GM23338 (cell line): ENCODE data around the gene DYRK3. TPM values are rescaled to one million over a fixed set of nuclear protein-coding genes. Genes with fewer than 3 reads are reported as not detected.

Experiments
- ATAC-seq: fragments of 200-7000 bp; cut with Tn5 transposase; 3 replicates; pipeline ENCODE4 v1.9.1; 2020
- DNase-seq: peaks from one replicate; pipeline ENCODE4 v3.0.0-alpha.2; 2015; ENCODE audit warnings: low spot score
- H2AFZ ChIP-seq: fragments of 200-600 bp; sonication (generic); 2 replicates; pipeline ENCODE4 v1.8.0; 2016; ENCODE audit warnings: antibody characterized with exemption, mild to moderate bottlenecking, moderate library complexity
- H3F3A ChIP-seq: fragments of 200-600 bp; sonication (generic); replicated peaks from 2 replicates; pipeline ENCODE4 v1.8.0; 2017; ENCODE audit warnings: antibody characterized with exemption, mixed run types, low read depth
- H3K27ac ChIP-seq: fragments of 200-600 bp; sonication (generic); 2 replicates; pipeline ENCODE4 v1.6.1; 2016; ENCODE audit warnings: low read depth
- H3K27me3 ChIP-seq: fragments of 200-600 bp; sonication (generic); 2 replicates; pipeline ENCODE4 v1.8.0; 2016; ENCODE audit warnings: mild to moderate bottlenecking, mixed run types, moderate library complexity; ENCODE audit not compliant: insufficient read depth
- H3K36me3 ChIP-seq: fragments of 200-600 bp; sonication (generic); 2 replicates; pipeline ENCODE4 v1.8.0; 2016; ENCODE audit warnings: mild to moderate bottlenecking; ENCODE audit not compliant: insufficient read depth
- H3K4me1 ChIP-seq: fragments of 200-600 bp; sonication (generic); 2 replicates; pipeline ENCODE4 v1.8.0; 2016; ENCODE audit warnings: mild to moderate bottlenecking, moderate library complexity; ENCODE audit not compliant: insufficient read depth
- H3K4me2 ChIP-seq: fragments of 200-600 bp; sonication (generic); 2 replicates; pipeline ENCODE4 v1.7.1; 2017; ENCODE audit warnings: mixed run types
- H3K4me3 ChIP-seq: fragments of 200-600 bp; sonication (generic); 2 replicates; pipeline ENCODE4 v1.6.1; 2016; ENCODE audit warnings: mixed run types
- H3K79me2 ChIP-seq: fragments of 200-600 bp; sonication (generic); replicated peaks from 2 replicates; pipeline ENCODE4 v1.8.0; 2017; ENCODE audit warnings: mild to moderate bottlenecking; ENCODE audit not compliant: insufficient read depth
- H3K9me2 ChIP-seq: fragments of 200-600 bp; sonication (generic); 2 replicates; pipeline ENCODE4 v1.8.0; 2017; ENCODE audit not compliant: insufficient read depth
- H4K20me1 ChIP-seq: fragments of 200-600 bp; sonication (generic); replicated peaks from 2 replicates; pipeline ENCODE4 v1.8.0; 2017; ENCODE audit warnings: mild to moderate bottlenecking; ENCODE audit not compliant: insufficient read depth
- H3K27ac Mint-ChIP-seq: 2 replicates; pipeline ENCODE4 v1.8.0; 2020; ENCODE audit warnings: inconsistent platforms, mild to moderate bottlenecking, moderate library complexity, mixed read lengths
- H3K27me3 Mint-ChIP-seq: 3 replicates; pipeline ENCODE4 v1.8.0; 2022; ENCODE audit warnings: low read depth, mild to moderate bottlenecking, moderate library complexity, mixed read lengths, inconsistent platforms; ENCODE audit not compliant: insufficient read depth, poor library complexity
- H3K36me3 Mint-ChIP-seq: 3 replicates; pipeline ENCODE4 v1.8.0; 2021; ENCODE audit warnings: low read depth, mild to moderate bottlenecking, inconsistent platforms, moderate library complexity, mixed read lengths
- H3K4me1 Mint-ChIP-seq: 3 replicates; pipeline ENCODE4 v1.8.0; 2020; ENCODE audit warnings: mild to moderate bottlenecking, inconsistent platforms, mixed read lengths
- H3K4me3 Mint-ChIP-seq: 3 replicates; pipeline ENCODE4 v1.8.0; 2021; ENCODE audit warnings: moderate library complexity, mild to moderate bottlenecking, inconsistent platforms, mixed read lengths
- H3K9me3 Mint-ChIP-seq: 3 replicates; pipeline ENCODE4 v1.8.0; 2020; ENCODE audit warnings: moderate library complexity, mild to moderate bottlenecking, inconsistent platforms, mixed read lengths
- CREB1 ChIP-seq: fragments of 250-450 bp; sonication (Bioruptor Pico); IDR thresholded peaks from 2 replicates; pipeline ENCODE4 v1.5.0; 2020; ENCODE audit warnings: low read depth, mild to moderate bottlenecking, moderate library complexity
- ETS1 ChIP-seq: IDR thresholded peaks from 2 replicates; pipeline ENCODE4 v1.6.1; 2016; ENCODE audit warnings: antibody characterized with exemption
- JUNB ChIP-seq: IDR thresholded peaks from one replicate; pipeline ENCODE4 v1.6.1; 2016; ENCODE audit warnings: antibody characterized with exemption; ENCODE audit not compliant: unreplicated experiment
- POLR2AphosphoS5 ChIP-seq: IDR thresholded peaks from 2 replicates; pipeline ENCODE4 v1.6.1; 2016; ENCODE audit warnings: antibody characterized with exemption, low read depth
- REST ChIP-seq: IDR thresholded peaks from one replicate; pipeline ENCODE4 v1.6.1; 2018; ENCODE audit warnings: antibody characterized with exemption; ENCODE audit not compliant: unreplicated experiment
- ZNF114 ChIP-seq: fragments of 250-450 bp; sonication (Bioruptor Pico); IDR thresholded peaks from 2 replicates; pipeline ENCODE4 v1.5.0; 2020; ENCODE audit warnings: mild to moderate bottlenecking, moderate library complexity
- ZNF331 ChIP-seq: fragments of 250-450 bp; sonication (Bioruptor Pico); IDR thresholded peaks from 2 replicates; pipeline ENCODE4 v1.5.0; 2020; ENCODE audit warnings: low read depth, mild to moderate bottlenecking, moderate library complexity
- polyA plus RNA-seq: library from polyadenylated mRNA; unstranded; fragments of >200 nt; fragmentation: Nextera tagmentation; extraction: Ambion mirVana; gene quantifications from 2 replicates; pipeline ENCODE4 v1.2.1, GENCODE V29; 2016
- total RNA-seq: library from RNA; depleted of rRNA; stranded (reverse); fragments of >200 nt; shearing (Covaris generic); gene quantifications from 2 replicates; pipeline ENCODE4 v1.2.3, GENCODE V29; 2014

Gene DYRK3
- total and polyA plus RNA-seq, 2 experiments from 2014 or later, result 2.9 to 9.5 TPM

GRCh38 chr1:206651014-206651413, 15.7 kb downstream of the DYRK3 start (continued):
- TF ChIP-seq REST (no peak), CREB1 (CRISPR knock-in tag) (no peak), ETS1 (no peak), POLR2AphosphoS5 (no peak)

GRCh38 chr1:206651958-206652890, 16.9 kb downstream of the DYRK3 start:
- Histone ChIP-seq H3K27me3 (peaks cover 11% of the 10 kb centered on the region), H3K27ac (no peak overlapping the region), H3K4me2 (no peak overlapping the region), H3K79me2 (no peaks in the 10 kb centered on the region), H3K4me3 (no peak overlapping the region), H3F3A (no peaks in the 10 kb centered on the region), H3K36me3 (no peaks in the 10 kb centered on the region), H4K20me1 (peaks cover 4% of the 10 kb centered on the region; the same call in 1 of the 2 replicates), H3K4me1 (0 out of 2 replicates have a peak, but pooled peaks cover 2% of the 10 kb centered on the region), H3K9me2 (0 out of 2 replicates have a peak, but pooled peaks cover 6% of the 10 kb centered on the region), H2AFZ (no peak overlapping the region)
- no peak for DNase-seq
- Mint-ChIP-seq H3K9me3 (no peaks in the 10 kb centered on the region), H3K27ac (no peak overlapping the region), H3K36me3 (peaks cover 7% of the 10 kb centered on the region), H3K4me3 (no peak overlapping the region), H3K27me3 (peaks cover 4% of the 10 kb centered on the region), H3K4me1 (no peaks in the 10 kb centered on the region)
- ATAC-seq, result no peak
- TF ChIP-seq ZNF114 (CRISPR knock-in tag), result no peak
- no peak for TF ChIP-seq ETS1
- TF ChIP-seq ZNF331 (CRISPR knock-in tag), result no peak
- no peak for TF ChIP-seq POLR2AphosphoS5
- TF ChIP-seq CREB1 (CRISPR knock-in tag), result no peak
- no peak for TF ChIP-seq JUNB
- no peak for TF ChIP-seq REST
